GM12878 (cell line): Measurements from ENCODE around the gene CCDC88C. TPM values are rescaled to one million over a fixed set of nuclear protein-coding genes. Genes with fewer than 3 reads are reported as not detected.

ENCODE experiments used
- ATAC-seq: fragments of 200-7000 bp; cut with Tn5 transposase; 3 replicates; pipeline ENCODE4 v1.9.1; 2020; ENCODE audit warnings: mild to moderate bottlenecking, moderate library complexity
- BruUV-seq: library from RNA; stranded (reverse); fragments of 400-500 nt; replicated peaks from 2 replicates; lab custom pipeline; 2021; lab: Mats Ljungman, UMichigan
- CTCF ChIA-PET: fragments of 300-600 bp; sonication (Branson Sonifier 250); formaldehyde crosslinking; extraction: SDS; loops from one replicate; lab custom pipeline; 2021; ENCODE audit warnings: inconsistent platforms; lab: Yijun Ruan, JAX
- POLR2A ChIA-PET: fragments of 350-600 bp; formaldehyde crosslinking; extraction: SDS; loops from one replicate; lab custom pipeline; 2021; ENCODE audit warnings: inconsistent platforms; lab: Charles Lee
- RAD21 ChIA-PET: fragments of 300-600 bp; sonication (Branson Sonifier 250); formaldehyde crosslinking; loops from one replicate; lab custom pipeline; 2023; ENCODE audit warnings: antibody characterized with exemption; ENCODE audit not compliant: unreplicated experiment; lab: Charles Lee
- SMC1A ChIA-PET: fragments of 300-600 bp; sonication (Branson Sonifier 250); formaldehyde crosslinking; loops from one replicate; lab custom pipeline; 2023; ENCODE audit not compliant: unreplicated experiment, uncharacterized antibody; lab: Charles Lee
- DNase-seq: peaks from one replicate; pipeline ENCODE4 v3.0.0-alpha.2; 2011; ENCODE audit warnings: low read depth, low spot score
- FAIRE-seq: peaks from 3 replicates; lab custom pipeline; 2011; peaks lifted over from hg19 to GRCh38; lab: Jason Lieb, UNC
- H2AFZ ChIP-seq: 2 replicates; pipeline ENCODE4 v1.6.0; 2011; ENCODE audit warnings: low read depth, low read length, control low read depth; ENCODE audit not compliant: control insufficient read depth
- H3K27ac ChIP-seq: 2 replicates; pipeline ENCODE4 v1.5.1; 2011; ENCODE audit warnings: control low read depth; ENCODE audit not compliant: control insufficient read depth, insufficient read depth
- H3K27me3 ChIP-seq, 2 experiments: replicated peaks in 1 of 2; 2 replicates each; pipeline versions ENCODE4 v1.6.0 to v1.6.1; 2011; ENCODE audit warnings: low read length in 1 of 2; ENCODE audit not compliant: control insufficient read depth in 2 of 2, insufficient read depth in 2 of 2
- H3K36me3 ChIP-seq, 2 experiments: 2 replicates each; pipeline ENCODE4 v1.5.1; 2011; ENCODE audit warnings: low read length in 1 of 2; ENCODE audit not compliant: control insufficient read depth in 2 of 2, insufficient read depth in 2 of 2
- H3K4me1 ChIP-seq: 2 replicates; pipeline ENCODE4 v1.6.1; 2011; ENCODE audit warnings: mild to moderate bottlenecking, low read length, moderate library complexity, mixed read lengths; ENCODE audit not compliant: control insufficient read depth, insufficient read depth
- H3K4me2 ChIP-seq: 2 replicates; pipeline ENCODE4 v1.6.0; 2011; ENCODE audit warnings: control low read depth; ENCODE audit not compliant: control insufficient read depth, insufficient read depth
- H3K4me3 ChIP-seq: fragments of 200-600 bp; sonication (generic); 2 replicates; pipeline ENCODE4 v1.5.1; 2016
- H3K79me2 ChIP-seq: 2 replicates; pipeline ENCODE4 v1.6.0; 2011; ENCODE audit warnings: low read length; ENCODE audit not compliant: control insufficient read depth, insufficient read depth
- H3K9ac ChIP-seq: 2 replicates; pipeline ENCODE4 v1.8.0; 2011; ENCODE audit warnings: low read length, control low read depth, mixed read lengths; ENCODE audit not compliant: control insufficient read depth, insufficient read depth
- H3K9me3 ChIP-seq: replicated peaks from 3 replicates; pipeline ENCODE4 v1.5.1; 2011; ENCODE audit warnings: mild to moderate bottlenecking, low read length; ENCODE audit not compliant: control insufficient read depth, insufficient read depth
- H4K20me1 ChIP-seq: 2 replicates; pipeline ENCODE4 v1.6.0; 2011; ENCODE audit not compliant: control insufficient read depth, insufficient read depth
- CHD4 ChIP-seq: fragments of 200-600 bp; sonication (generic); IDR thresholded peaks from 2 replicates; pipeline ENCODE4 v1.6.1; 2016; ENCODE audit warnings: mild to moderate bottlenecking
- DPF2 ChIP-seq: fragments of 450-650 bp; IDR thresholded peaks from 2 replicates; pipeline ENCODE4 v1.6.1; 2017; ENCODE audit warnings: mild to moderate bottlenecking
- EGR1 ChIP-seq, 2 experiments: IDR thresholded peaks; 1 replicate in 1 of 2; 2 replicates in 1 of 2; pipeline ENCODE4 v1.6.1; 2011 to 2012; ENCODE audit warnings: low read depth in 2 of 2, low read length in 2 of 2, borderline replicate concordance in 1 of 2, mild to moderate bottlenecking in 1 of 2, moderate library complexity in 1 of 2
- POLR2AphosphoS2 ChIP-seq: IDR thresholded peaks from 2 replicates; pipeline ENCODE4 v1.6.1; 2011; ENCODE audit warnings: low read depth, mild to moderate bottlenecking, low read length, improper control_type of control experiment, moderate library complexity
- POU2F2 ChIP-seq: IDR thresholded peaks from 3 replicates; pipeline ENCODE4 v1.6.1; 2011; ENCODE audit warnings: low read depth, mild to moderate bottlenecking, low read length, borderline replicate concordance
- RAD21 ChIP-seq: IDR thresholded peaks from 2 replicates; pipeline ENCODE4 v1.6.1; 2011; ENCODE audit warnings: mild to moderate bottlenecking, low read depth, low read length, moderate library complexity; ENCODE audit not compliant: insufficient read depth
- SMC3 ChIP-seq: IDR thresholded peaks from 2 replicates; pipeline ENCODE4 v1.6.1; 2011; ENCODE audit warnings: low read length, improper control_type of control experiment, borderline replicate concordance
- SREBF1 ChIP-seq: IDR thresholded peaks from 2 replicates; pipeline ENCODE4 v1.6.1; 2012; ENCODE audit warnings: mild to moderate bottlenecking, low read length
- TCF3 ChIP-seq: IDR thresholded peaks from 2 replicates; pipeline ENCODE4 v1.6.1; 2012; ENCODE audit warnings: low read depth, mild to moderate bottlenecking, low read length, borderline replicate concordance; ENCODE audit not compliant: insufficient read depth
- WRNIP1 ChIP-seq: IDR thresholded peaks from 2 replicates; pipeline ENCODE4 v1.6.1; 2011; ENCODE audit warnings: low read depth, low read length, improper control_type of control experiment, borderline replicate concordance
- ZNF274 ChIP-seq: IDR thresholded peaks from one replicate; pipeline ENCODE4 v1.8.0; 2011; ENCODE audit not compliant: insufficient read length, insufficient read depth
- WGBS: methylation state at CpG from one replicate; pipeline ENCODE4 v1.1.6; 2016; ENCODE audit warnings: low lambda C conversion rate; ENCODE audit not compliant: insufficient replicate concordance, insufficient coverage; ENCODE audit errors: missing lambda C conversion rate; 5-methylcytosine and 5-hydroxymethylcytosine counted together
- in situ Hi-C: fragments of 300-500 bp; cut with MboI; formaldehyde crosslinking; loops from 9 replicates; pipeline ENCODE4 v1.14.3; 2018; ENCODE audit warnings: mixed read lengths
- intact Hi-C: fragments of 100-400 bp; cut with micrococcal nuclease; formaldehyde crosslinking; loops from one replicate; pipeline ENCODE4 v1.14.2; 2022; ENCODE audit not compliant: unreplicated experiment
- polyA plus RNA-seq, 11 experiments: library from polyadenylated mRNA; depleted of rRNA in 4 of 11; unstranded in 6 of 11; stranded (reverse) in 5 of 11; fragments of >200 nt; fragmentation: Nextera tagmentation in 4 of 11; fragmentation: Illumina TruSeq in 1 of 11; extraction: Ambion mirVana in 4 of 11; extraction: Trizol in 1 of 11; gene quantifications; 1 replicate in 1 of 11; 2 replicates in 10 of 11; pipeline versions ENCODE4 v1.2.1 to v1.2.3, GENCODE V29; 2011 to 2016; ENCODE audit warnings: inconsistent platforms in 2 of 11, missing spikeins in 2 of 11, low read depth in 1 of 11
- total RNA-seq, 4 experiments: library from RNA; depleted of rRNA in 3 of 4; stranded (reverse); fragments of >200 nt in 3 of 4; fragmentation: Illumina TruSeq in 1 of 4; extraction: Trizol in 1 of 4; gene quantifications; 2 replicates each; pipeline versions ENCODE4 v1.2.1 to v1.2.3, GENCODE V29; 2013 to 2021
- TF ChIP-seq, protein P1 (sequence below): fragments of 150-350 bp; IDR thresholded peaks from 2 replicates; pipeline ENCODE4 v1.6.1; 2016; ENCODE audit warnings: low read depth, low read length
- TF ChIP-seq, protein P2 (sequence below): fragments of 450-650 bp; IDR thresholded peaks from 2 replicates; pipeline ENCODE4 v1.6.1; 2017; ENCODE audit warnings: mild to moderate bottlenecking, moderate library complexity
- TF ChIP-seq, protein P3 (sequence below): fragments of 450-650 bp; IDR thresholded peaks from 2 replicates; pipeline ENCODE4 v1.6.1; 2016; ENCODE audit warnings: mild to moderate bottlenecking

Gene CCDC88C
- total and polyA plus RNA-seq, 10 of the 15 experiments (the other 5 are each of a cell fraction or from before 2014, with no cell fraction given) = 4.0 to 79.6 (median 36.6) TPM

DNA sequence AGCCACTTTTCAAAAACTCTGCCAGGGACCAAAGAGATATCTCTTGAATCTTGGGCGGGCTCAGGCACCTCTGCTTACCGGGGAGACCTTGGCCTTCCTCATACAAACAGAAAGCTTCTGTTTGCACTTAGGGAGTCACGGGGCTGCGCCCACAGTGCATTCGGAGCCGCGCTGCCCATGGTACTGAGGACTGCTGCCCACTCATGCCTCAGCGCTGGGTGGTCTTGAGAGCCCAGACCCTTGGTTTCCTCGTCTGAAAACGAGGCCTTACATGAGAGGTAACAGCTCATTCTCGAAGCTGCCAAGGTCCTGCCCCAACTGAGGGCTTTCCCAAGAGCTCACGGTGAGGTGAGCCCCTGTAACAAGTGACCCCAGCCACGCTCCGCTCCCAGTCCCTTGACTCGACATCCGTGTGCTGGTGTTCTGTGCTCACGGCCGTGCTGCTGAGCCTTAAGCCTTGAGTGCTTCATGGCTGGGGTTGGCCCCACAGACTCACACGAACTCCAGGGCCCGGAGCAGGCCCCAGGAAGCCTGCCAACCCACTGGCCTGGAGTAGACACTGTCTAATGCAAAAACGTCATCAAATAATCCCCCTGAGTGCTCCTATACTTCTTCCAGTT is 125.7 kb downstream of the CCDC88C start:
- H3K4me1 ChIP-seq = no peaks in the 10 kb centered on the region
- ChIA-PET CTCF (interaction anchor here (11.1 kb wide), 1 partner anchor 116 kb away, joined by 211 read pairs; no protein-coding TSS in a partner anchor), SMC1A (interaction anchor here (1.3 kb wide), 1 partner anchor 116 kb away, joined by 3 read pairs; no protein-coding TSS in a partner anchor), POLR2A (no interaction called here), RAD21 (interaction anchor here (1.2 kb wide), 2 partner anchors 10 to 115 kb away, joined by 4 read pairs; no protein-coding TSS in a partner anchor)
- H3K27ac ChIP-seq = no peak overlapping the region
- in situ Hi-C loops (no loop called here), intact Hi-C loops (no loop called here)
- no peak overlapping the region for H2AFZ ChIP-seq
- ATAC-seq (no peak), DNase-seq (no peak), FAIRE-seq (no peak)
- 82% methylated on average over 21 of the region's 21 CpGs for WGBS
- H3K27me3 ChIP-seq = no peaks in the 10 kb centered on the region
- H3K4me2 ChIP-seq = no peak overlapping the region
- no peaks in the 10 kb centered on the region for H3K9me3 ChIP-seq
- no TSS peak for BruUV-seq
- no peak overlapping the region for H3K4me3 ChIP-seq
- H3K79me2 ChIP-seq = no peaks in the 10 kb centered on the region
- TF ChIP-seq, protein P1, sequence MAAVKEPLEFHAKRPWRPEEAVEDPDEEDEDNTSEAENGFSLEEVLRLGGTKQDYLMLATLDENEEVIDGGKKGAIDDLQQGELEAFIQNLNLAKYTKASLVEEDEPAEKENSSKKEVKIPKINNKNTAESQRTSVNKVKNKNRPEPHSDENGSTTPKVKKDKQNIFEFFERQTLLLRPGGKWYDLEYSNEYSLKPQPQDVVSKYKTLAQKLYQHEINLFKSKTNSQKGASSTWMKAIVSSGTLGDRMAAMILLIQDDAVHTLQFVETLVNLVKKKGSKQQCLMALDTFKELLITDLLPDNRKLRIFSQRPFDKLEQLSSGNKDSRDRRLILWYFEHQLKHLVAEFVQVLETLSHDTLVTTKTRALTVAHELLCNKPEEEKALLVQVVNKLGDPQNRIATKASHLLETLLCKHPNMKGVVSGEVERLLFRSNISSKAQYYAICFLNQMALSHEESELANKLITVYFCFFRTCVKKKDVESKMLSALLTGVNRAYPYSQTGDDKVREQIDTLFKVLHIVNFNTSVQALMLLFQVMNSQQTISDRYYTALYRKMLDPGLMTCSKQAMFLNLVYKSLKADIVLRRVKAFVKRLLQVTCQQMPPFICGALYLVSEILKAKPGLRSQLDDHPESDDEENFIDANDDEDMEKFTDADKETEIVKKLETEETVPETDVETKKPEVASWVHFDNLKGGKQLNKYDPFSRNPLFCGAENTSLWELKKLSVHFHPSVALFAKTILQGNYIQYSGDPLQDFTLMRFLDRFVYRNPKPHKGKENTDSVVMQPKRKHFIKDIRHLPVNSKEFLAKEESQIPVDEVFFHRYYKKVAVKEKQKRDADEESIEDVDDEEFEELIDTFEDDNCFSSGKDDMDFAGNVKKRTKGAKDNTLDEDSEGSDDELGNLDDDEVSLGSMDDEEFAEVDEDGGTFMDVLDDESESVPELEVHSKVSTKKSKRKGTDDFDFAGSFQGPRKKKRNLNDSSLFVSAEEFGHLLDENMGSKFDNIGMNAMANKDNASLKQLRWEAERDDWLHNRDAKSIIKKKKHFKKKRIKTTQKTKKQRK = no peak
- TF ChIP-seq, protein P2, sequence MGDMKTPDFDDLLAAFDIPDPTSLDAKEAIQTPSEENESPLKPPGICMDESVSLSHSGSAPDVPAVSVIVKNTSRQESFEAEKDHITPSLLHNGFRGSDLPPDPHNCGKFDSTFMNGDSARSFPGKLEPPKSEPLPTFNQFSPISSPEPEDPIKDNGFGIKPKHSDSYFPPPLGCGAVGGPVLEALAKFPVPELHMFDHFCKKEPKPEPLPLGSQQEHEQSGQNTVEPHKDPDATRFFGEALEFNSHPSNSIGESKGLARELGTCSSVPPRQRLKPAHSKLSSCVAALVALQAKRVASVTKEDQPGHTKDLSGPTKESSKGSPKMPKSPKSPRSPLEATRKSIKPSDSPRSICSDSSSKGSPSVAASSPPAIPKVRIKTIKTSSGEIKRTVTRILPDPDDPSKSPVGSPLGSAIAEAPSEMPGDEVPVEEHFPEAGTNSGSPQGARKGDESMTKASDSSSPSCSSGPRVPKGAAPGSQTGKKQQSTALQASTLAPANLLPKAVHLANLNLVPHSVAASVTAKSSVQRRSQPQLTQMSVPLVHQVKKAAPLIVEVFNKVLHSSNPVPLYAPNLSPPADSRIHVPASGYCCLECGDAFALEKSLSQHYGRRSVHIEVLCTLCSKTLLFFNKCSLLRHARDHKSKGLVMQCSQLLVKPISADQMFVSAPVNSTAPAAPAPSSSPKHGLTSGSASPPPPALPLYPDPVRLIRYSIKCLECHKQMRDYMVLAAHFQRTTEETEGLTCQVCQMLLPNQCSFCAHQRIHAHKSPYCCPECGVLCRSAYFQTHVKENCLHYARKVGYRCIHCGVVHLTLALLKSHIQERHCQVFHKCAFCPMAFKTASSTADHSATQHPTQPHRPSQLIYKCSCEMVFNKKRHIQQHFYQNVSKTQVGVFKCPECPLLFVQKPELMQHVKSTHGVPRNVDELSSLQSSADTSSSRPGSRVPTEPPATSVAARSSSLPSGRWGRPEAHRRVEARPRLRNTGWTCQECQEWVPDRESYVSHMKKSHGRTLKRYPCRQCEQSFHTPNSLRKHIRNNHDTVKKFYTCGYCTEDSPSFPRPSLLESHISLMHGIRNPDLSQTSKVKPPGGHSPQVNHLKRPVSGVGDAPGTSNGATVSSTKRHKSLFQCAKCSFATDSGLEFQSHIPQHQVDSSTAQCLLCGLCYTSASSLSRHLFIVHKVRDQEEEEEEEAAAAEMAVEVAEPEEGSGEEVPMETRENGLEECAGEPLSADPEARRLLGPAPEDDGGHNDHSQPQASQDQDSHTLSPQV = no peak
- TF ChIP-seq POLR2AphosphoS2 (no peak), WRNIP1 (no peak), ZNF274 (no peak), CHD4 (no peak), POU2F2 (no peak), SMC3 (no peak), TCF3 (no peak), EGR1 (IDR thresholded peaks at IDR 0.05; ENCODE audit: borderline replicate concordance in 1 of 2, low read depth in 2 of 2, low read length in 2 of 2) (no peak), DPF2 (no peak), RAD21 (no peak), SREBF1 (no peak)
- TF ChIP-seq, protein P3, sequence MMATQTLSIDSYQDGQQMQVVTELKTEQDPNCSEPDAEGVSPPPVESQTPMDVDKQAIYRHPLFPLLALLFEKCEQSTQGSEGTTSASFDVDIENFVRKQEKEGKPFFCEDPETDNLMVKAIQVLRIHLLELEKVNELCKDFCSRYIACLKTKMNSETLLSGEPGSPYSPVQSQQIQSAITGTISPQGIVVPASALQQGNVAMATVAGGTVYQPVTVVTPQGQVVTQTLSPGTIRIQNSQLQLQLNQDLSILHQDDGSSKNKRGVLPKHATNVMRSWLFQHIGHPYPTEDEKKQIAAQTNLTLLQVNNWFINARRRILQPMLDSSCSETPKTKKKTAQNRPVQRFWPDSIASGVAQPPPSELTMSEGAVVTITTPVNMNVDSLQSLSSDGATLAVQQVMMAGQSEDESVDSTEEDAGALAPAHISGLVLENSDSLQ = no peak
- H3K9ac ChIP-seq = no peak overlapping the region
- H3K36me3 ChIP-seq = peaks cover 45 to 57% of the 10 kb centered on the region in 2 experiments; a peak in 3 of 4 replicates
- peaks cover 2% of the 10 kb centered on the region; the same call in 1 of the 2 replicates for H4K20me1 ChIP-seq
